ENCODE measurements around the gene AOC1.

Gene AOC1

GRCh38 chr7:150875791-150876190 is 23.5 kb downstream of the AOC1 start:
- Histone ChIP-seq H4K20me1 (ENCODE audit: insufficient read depth, low read length) (no peaks in the 10 kb centered on the region), H3K27ac (ENCODE audit: low read depth, low read length, poor library complexity, severe bottlenecking) (no peak overlapping the region), H3K27me3 (ENCODE audit: insufficient read depth, low read length) (peaks cover 13% of the 10 kb centered on the region; the same call in 1 of the 2 replicates), H3K79me2 (ENCODE audit: insufficient read depth, low read length) (no peaks in the 10 kb centered on the region), H3K4me2 (ENCODE audit: low read length) (no peak overlapping the region), H3K4me3 (ENCODE audit: low read depth, low read length, poor library complexity, severe bottlenecking) (no peak overlapping the region), H3K9me2 (ENCODE audit: low read depth, low read length) (no peaks in the 10 kb centered on the region), H3K9me3 (ENCODE audit: low read length) (peaks cover 6% of the 10 kb centered on the region; the same call in 1 of the 2 replicates), H2AFZ (ENCODE audit: low read length) (no peak overlapping the region), H3K4me1 (ENCODE audit: insufficient read depth, low read length, severe bottlenecking) (peaks cover 11% of the 10 kb centered on the region), H3K9ac (ENCODE audit: low read length) (no peak overlapping the region), H3F3A (ENCODE audit: insufficient read depth, low read length) (no peaks in the 10 kb centered on the region), H3K36me3 (ENCODE audit: insufficient read depth, low read length) (no peaks in the 10 kb centered on the region; the same call in 1 of the 2 replicates)
- TF ChIP-seq EZH2 (IDR thresholded peaks at IDR 0.05; ENCODE audit: borderline replicate concordance, low read length) = no peak
- TF ChIP-seq, protein P1, sequence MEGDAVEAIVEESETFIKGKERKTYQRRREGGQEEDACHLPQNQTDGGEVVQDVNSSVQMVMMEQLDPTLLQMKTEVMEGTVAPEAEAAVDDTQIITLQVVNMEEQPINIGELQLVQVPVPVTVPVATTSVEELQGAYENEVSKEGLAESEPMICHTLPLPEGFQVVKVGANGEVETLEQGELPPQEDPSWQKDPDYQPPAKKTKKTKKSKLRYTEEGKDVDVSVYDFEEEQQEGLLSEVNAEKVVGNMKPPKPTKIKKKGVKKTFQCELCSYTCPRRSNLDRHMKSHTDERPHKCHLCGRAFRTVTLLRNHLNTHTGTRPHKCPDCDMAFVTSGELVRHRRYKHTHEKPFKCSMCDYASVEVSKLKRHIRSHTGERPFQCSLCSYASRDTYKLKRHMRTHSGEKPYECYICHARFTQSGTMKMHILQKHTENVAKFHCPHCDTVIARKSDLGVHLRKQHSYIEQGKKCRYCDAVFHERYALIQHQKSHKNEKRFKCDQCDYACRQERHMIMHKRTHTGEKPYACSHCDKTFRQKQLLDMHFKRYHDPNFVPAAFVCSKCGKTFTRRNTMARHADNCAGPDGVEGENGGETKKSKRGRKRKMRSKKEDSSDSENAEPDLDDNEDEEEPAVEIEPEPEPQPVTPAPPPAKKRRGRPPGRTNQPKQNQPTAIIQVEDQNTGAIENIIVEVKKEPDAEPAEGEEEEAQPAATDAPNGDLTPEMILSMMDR (IDR thresholded peaks at IDR 0.05; ENCODE audit: low read length) = peak; percentile 55

GRCh38 chr7:150876817-150877526 is 24.7 kb downstream of the AOC1 start:
- Histone ChIP-seq H3K27ac (ENCODE audit: low read depth, low read length, poor library complexity, severe bottlenecking) (no peak overlapping the region), H3K4me3 (ENCODE audit: low read depth, low read length, poor library complexity, severe bottlenecking) (no peak overlapping the region), H4K20me1 (ENCODE audit: insufficient read depth, low read length) (no peaks in the 10 kb centered on the region), H3K9me3 (ENCODE audit: low read length) (peaks cover 7% of the 10 kb centered on the region), H3F3A (ENCODE audit: insufficient read depth, low read length) (no peaks in the 10 kb centered on the region), H3K27me3 (ENCODE audit: insufficient read depth, low read length) (peaks cover 12% of the 10 kb centered on the region; the same call in 1 of the 2 replicates), H3K36me3 (ENCODE audit: insufficient read depth, low read length) (no peaks in the 10 kb centered on the region; the same call in 1 of the 2 replicates), H3K9ac (ENCODE audit: low read length) (no peak overlapping the region), H3K9me2 (ENCODE audit: low read depth, low read length) (no peaks in the 10 kb centered on the region), H2AFZ (ENCODE audit: low read length) (no peak overlapping the region), H3K79me2 (ENCODE audit: insufficient read depth, low read length) (no peaks in the 10 kb centered on the region), H3K4me2 (ENCODE audit: low read length) (no peak overlapping the region), H3K4me1 (ENCODE audit: insufficient read depth, low read length, severe bottlenecking) (peaks cover 11% of the 10 kb centered on the region)
- no peak for TF ChIP-seq EZH2 (IDR thresholded peaks at IDR 0.05; ENCODE audit: borderline replicate concordance, low read length)
- TF ChIP-seq, protein P1 (IDR thresholded peaks at IDR 0.05; ENCODE audit: low read length) = peak; percentile 56

DNA sequence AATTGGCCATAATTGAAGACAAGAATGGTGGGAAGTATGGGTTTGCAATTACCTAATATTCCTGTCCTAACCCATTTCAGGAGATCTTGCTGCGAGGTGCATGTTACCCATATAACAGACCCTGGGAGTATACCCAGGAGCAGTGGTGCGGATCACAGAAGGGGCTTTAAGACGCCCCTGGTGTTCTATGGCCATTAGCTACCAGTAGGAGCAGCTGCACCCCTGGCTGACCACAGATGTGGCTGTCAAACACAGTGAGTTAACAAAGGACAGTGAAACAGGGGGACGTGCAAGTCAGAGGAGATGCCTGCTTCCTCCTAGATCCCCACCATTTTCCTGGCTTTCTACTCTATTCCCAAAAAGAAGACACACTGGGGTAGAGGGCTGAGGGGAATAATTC is 25.2 kb downstream of the AOC1 start:
- Histone ChIP-seq H3K4me2 (ENCODE audit: low read length) (no peak overlapping the region), H3F3A (ENCODE audit: insufficient read depth, low read length) (no peaks in the 10 kb centered on the region), H3K9ac (ENCODE audit: low read length) (no peak overlapping the region), H4K20me1 (ENCODE audit: insufficient read depth, low read length) (no peaks in the 10 kb centered on the region), H3K9me2 (ENCODE audit: low read depth, low read length) (no peaks in the 10 kb centered on the region), H3K4me1 (ENCODE audit: insufficient read depth, low read length, severe bottlenecking) (peaks cover 11% of the 10 kb centered on the region), H2AFZ (ENCODE audit: low read length) (no peak overlapping the region), H3K27me3 (ENCODE audit: insufficient read depth, low read length) (peaks cover 11% of the 10 kb centered on the region; the same call in 1 of the 2 replicates), H3K36me3 (ENCODE audit: insufficient read depth, low read length) (no peaks in the 10 kb centered on the region; the same call in 1 of the 2 replicates), H3K9me3 (ENCODE audit: low read length) (peaks cover 5% of the 10 kb centered on the region), H3K79me2 (ENCODE audit: insufficient read depth, low read length) (no peaks in the 10 kb centered on the region), H3K4me3 (ENCODE audit: low read depth, low read length, poor library complexity, severe bottlenecking) (no peak overlapping the region), H3K27ac (ENCODE audit: low read depth, low read length, poor library complexity, severe bottlenecking) (no peak overlapping the region)
- no peak for TF ChIP-seq EZH2 (IDR thresholded peaks at IDR 0.05; ENCODE audit: borderline replicate concordance, low read length)
- TF ChIP-seq, protein P1 (IDR thresholded peaks at IDR 0.05; ENCODE audit: low read length) = no peak
